Measurements from ENCODE around the gene GPR55.
A peak's percentile ranks its signal among the peaks of the same experiment; 100 is the strongest.

Gene GPR55

GRCh38 chr2:230865307-230865765, 59.7 kb downstream of the GPR55 start:
- DNase-seq = no peak

DNA sequence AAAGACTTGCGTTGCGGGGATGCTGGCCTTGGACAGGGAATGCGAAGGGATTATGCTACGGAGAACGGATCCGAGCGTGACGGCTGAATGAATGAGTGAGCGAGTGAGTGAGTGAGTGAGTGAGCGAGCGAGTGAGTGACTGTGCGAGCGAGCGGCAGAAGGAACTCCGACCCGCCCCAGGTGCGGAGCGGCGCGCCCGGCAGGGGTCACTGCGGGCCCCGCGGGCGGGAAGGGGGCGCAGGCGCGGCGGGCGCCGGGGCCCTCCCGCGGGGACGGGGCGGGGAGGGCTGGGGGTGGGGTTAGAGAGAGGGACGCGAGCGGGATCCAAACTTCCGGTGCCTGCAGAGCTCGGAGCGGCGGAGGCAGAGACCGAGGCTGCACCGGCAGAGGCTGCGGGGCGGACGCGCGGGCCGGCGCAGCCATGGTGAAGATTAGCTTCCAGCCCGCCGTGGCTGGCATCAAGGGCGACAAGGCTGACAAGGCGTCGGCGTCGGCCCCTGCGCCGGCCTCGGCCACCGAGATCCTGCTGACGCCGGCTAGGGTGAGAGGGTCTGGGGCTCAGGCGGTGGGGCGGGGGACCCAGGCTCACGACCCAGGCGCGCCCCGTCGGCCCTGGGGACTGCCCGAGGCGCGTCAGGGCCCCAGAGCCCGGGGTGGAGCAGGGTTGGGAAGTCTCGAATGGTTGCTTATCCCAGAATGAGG, 60.3 kb downstream of the GPR55 start, which contains the start of gene ITM2C:
TSS of gene ITM2C (plus strand) at position 338 of the 702 bp plus-strand sequence. CDS start at position 422, 84 bp downstream.
- peak; percentile 66 for DNase-seq

- no peak for DNase-seq
Observed at GRCh38 chr2:230864122-230864604, 60.9 kb downstream of the GPR55 start.

- no peak for DNase-seq
Observed at GRCh38 chr2:230863442-230864121, 61.5 kb downstream of the GPR55 start.

GRCh38 chr2:230863031-230863430, 62.0 kb downstream of the GPR55 start:
- no peak for DNase-seq

GRCh38 chr2:230862292-230862691, 62.8 kb downstream of the GPR55 start:
- no peak for DNase-seq

DNA sequence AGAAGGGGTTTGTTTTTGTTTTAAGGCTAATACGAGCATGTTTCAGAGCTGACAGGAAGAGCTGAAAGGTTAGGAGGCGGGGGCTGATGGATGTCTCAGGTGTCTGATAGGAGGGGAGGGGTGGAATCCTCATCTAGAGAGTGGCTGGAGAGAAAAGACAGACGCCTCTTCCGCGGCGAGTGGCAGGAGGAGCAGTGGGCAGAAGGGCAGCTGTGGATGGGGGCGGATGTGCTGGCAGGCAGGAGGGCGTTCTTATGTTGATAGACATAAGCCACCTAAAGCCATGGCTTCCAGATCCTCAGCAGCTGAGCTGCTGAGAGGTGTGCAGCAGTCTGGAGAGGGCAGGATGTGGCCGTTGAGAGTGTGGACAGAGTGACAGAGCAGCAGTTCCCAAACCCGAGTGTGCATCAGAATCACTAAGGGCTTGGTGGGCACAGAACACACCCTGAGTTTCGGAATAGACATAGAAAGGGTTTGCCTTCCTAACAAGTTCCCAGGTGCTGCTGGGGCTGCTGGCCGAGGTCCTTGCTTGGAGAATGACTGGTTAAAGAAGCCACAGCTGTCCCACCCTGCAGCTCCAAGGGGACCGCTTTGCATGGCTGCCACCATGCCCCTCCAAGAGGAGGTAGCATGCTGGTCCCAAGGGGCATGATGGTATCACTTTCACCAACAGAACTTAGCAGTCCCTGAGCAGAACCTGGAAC, 63.3 kb downstream of the GPR55 start:
- no peak for DNase-seq
